Effector CD8-positive, alpha-beta T cell (primary cell): ENCODE data around the gene ZDHHC22.

Experiments
- DNase-seq: peaks from one replicate; lab custom pipeline; 2025; lab: John Stamatoyannopoulos, UW

ZDHHC22 gene

DNA sequence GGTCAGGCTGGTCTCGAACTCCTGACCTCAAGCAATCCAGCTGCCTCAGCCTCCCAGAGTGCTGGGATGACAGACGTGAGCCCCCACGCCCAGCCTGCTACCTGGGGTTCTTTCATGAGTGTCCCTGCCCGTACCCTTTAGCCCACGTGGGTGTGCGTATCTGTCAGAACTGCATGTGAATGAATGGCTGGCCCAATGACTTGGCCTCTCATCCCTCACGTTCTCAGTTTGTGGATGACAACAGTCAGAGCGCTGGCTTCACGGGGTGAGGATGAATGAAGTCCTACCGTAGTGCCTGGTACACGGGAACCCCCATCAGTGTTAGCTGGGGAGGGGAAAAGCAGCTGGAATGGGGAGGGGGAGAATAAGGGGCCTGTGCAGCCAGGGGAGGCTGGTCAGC, 16.1 kb upstream of the ZDHHC22 start:
- no peak for DNase-seq

- DNase-seq: no peak
These were observed 13.5 kb upstream of the ZDHHC22 start for GRCh38 chr14:77155083-77155482.

DNA sequence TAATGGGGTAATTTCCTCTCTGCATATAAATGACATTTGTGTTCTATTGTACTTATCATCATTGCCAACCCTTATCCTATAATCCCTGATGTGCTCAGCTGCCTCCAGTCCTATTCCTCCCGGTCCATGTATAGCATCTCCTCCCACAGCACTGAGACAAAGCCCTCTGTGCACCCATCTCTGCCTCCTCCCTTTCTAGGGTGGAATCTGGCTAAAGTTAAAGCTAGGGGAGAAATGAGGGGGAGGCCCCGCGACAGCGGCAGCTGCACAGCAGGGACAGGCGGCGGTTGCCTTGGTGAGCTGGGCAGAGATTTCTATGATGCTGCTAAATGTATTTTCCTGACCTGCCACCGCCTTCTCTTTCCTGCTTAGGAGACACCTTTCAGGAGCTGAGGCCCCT, 12.8 kb upstream of the ZDHHC22 start:
- DNase-seq: no peak

DNA sequence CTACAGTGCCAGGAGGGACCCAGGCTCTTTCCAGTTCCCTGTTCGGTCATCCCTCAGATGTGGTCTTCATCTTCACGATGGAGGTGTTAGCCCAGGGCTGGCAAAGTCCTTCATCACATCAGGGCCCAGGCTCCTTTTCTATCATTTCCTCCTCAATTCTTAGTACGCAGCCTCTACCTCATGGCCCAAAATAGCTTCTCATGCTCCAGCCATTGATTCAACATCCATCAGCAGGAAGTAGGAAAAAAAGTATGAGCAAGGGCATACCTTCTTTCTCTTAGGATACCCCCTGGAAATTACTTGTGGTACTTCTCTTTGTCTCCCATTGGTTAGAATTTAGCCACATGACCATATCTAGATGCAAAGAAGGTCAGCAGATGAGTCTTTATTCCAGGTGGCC, 12.2 kb upstream of the ZDHHC22 start:
- DNase-seq: no peak

- DNase-seq: no peak
These were observed 10.5 kb upstream of the ZDHHC22 start for GRCh38 chr14:77151918-77152588.

DNA sequence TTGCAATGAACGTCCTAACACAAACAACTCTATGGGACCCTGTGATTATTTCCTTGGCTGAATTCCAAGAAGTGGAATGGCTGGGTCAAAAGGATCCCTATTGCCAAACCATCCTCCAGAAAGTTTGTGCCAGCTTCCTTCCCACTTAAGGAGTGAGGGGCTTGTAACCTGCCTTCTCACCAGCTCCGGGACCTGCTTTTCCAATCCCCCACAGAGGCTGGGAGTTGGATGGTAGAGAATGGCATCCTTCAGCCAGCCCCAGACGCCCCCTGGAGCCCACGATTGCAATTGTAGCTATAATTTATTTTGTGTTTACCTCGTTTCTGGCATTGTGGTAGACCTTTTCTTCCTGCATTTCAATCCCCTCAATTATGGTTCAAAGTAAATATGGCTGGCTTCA, 9.7 kb upstream of the ZDHHC22 start:
- no peak for DNase-seq

DNA sequence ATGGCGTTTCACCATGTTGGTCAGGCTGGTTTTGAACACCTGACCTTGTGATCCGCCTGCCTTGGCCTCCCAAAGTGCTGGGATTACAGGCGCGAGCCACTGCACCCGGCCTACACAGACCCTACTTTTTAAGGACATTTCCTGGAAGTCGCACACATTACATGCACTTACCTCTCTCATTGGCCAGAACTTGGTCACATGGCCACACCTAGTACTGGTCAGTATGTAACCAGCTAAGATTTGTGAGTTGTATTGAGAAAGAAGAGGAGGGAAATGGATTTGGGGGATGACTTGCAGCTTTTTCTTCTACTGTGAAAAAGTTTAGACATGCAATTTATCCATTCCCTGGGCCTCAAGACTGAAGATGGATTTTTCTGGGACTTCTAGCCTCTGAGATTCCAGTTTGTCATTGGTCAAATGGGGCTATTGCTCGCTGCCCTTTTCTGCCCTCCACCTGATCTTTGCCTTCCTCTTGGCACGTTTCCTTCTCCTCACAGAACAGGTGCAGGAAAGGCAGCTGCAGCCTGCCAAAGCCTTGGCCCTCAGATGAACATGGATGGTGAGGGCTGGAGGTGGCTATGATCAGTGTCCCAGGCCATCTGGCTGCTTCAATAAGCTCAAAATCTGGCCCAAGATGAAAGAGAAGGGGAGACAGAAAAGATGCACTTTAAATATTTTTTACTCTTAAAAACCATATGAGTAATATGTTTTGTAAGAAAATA, 7.1 kb upstream of the ZDHHC22 start:
- no peak for DNase-seq

DNA sequence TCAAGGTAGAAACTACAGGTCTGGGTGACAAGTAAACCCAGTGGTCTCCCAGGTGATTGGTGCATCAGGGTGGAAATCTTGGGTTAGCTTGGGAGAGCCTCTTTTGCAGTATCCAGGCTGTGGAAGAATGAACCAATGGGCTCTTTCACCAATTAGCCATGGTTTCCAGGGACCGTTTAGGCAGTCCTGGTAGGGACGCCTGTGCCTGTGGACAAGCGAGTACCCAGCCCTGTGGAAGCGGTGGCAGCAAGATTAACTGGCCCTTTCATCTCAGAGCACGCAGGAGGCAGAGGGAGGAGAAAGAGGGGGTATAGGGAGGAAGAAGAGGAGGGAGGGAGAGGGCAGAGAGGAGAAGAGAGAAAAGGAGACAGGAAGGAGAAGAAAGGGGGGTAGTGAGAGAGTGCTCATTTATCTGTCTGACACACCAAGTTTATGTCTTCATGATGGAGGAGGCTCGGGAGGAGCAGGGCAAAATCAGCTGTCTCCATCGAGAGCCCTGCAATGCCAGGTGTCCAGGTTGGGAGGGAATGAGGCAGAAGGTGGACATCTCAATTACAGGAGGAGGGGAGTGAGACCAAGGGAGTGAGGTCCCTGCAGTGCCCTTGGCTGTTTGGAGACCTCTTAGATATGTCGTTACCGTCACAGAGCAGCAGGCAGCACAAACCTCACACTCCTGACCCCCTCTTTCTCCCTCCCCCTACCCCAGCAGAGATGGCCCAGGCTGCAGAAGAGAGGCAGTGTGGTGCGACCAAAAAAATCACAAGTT, 4.6 kb upstream of the ZDHHC22 start:
- DNase-seq: no peak

- DNase-seq: no peak
These were observed 3.0 kb upstream of the ZDHHC22 start for GRCh38 chr14:77144412-77145115.

- no peak for DNase-seq
These were observed 1.5 kb upstream of the ZDHHC22 start for GRCh38 chr14:77143071-77143470.

- DNase-seq: no peak
These were observed 612 bp upstream of the ZDHHC22 start for GRCh38 chr14:77142005-77142800.

DNA sequence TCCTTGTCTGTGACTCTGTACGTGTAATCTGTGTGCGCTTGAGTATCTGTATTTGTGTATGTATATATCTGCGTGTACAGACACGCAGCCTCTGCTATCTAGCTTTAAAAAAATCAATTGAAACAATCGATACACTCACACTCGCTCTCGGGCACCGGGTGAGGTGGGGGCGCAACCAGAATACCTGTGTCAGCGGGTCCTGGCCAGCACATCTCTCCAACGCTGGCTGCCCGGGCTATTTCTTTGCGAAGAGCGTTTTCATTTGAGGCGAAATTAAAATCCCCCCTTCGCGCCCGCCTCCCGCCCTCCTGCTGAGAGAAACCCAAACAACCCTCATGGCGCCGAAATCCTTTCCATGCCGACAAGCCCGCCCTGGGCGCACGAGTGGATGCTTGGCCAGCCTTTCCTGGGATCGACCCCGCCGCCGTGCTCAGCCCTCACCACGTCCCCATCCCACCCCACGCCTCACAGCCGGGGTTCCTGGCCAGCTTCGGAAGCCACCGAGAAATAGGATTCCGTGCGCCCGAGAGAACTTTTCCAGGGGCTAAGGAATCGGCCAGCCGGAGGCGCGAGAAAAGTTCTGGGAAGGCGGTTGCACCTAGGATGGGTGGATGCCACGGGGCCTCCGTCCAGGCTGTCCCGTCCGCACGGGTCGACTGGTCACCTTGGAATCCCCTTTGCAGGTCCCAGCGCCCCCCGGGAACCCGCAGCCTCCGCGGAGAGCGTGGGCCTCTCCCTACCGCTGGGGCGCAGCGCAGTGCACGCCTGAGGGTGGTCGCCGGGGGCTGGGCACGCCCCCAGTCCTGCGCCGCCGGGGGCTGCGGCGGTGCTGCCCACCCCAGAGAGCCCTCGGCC, 1.0 kb downstream of the ZDHHC22 start:
- DNase-seq: no peak

DNA sequence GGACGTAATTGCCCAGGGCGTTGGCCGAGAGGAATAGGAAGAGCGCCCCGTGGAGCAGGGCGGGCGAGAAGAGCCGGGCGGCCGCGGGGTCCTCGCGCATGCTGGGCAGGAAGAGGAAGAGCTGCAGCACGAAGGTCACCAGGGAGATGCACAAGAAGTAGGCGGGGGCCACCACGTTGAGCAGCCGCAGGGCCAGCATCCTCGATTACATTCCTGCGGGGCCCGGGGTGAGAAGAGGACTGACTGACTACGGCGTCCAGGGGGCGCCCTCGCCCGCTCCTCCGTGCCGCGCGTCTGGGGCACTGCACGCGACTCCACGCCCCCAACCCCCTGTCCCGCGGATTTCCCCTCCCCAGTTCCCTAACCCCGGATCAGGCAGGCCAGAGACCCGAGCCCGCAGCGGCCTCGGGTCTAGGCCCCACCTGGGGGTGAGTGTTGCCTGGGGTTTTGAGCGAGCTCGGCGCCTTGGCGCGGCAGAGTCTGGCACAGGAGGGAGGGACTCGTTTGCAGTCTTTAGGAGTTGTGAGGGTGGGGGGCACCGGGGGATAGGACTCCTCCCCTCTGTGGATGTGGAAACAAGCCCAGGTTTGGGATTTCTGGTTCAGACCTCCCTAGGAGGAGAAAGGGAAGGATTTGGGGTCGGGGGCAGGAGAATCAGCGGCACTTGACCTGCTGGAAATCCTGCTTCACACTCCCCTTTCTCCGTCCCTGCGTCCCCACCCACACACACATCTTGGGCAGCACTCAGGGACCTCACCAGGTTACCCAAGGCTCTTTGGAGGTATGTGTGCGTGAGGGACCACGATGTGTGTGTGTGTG, 1.8 kb downstream of the ZDHHC22 start:
- DNase-seq: no peak

DNA sequence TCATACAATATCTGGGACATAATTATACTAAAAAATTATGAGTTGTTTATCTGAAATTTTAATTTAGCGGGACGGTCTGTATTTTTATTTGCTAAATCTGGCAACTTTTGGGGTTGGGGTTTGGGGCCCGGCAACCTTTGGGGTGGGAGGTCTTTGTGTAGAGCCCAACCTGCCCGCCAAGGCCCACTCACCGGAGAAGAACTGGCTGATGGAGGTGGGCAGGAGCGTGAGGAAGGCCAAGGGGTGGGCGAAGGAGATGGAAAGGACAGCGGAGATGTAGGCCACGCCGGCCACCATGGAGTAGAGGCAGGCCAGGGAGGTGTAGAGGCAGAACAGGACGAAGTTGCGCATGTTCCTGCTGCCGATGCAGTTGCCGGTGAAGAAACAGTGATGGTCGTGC, 2.6 kb downstream of the ZDHHC22 start:
- DNase-seq: no peak

- no peak for DNase-seq
These were observed 7.8 kb downstream of the ZDHHC22 start for GRCh38 chr14:77133720-77134338.

- DNase-seq: no peak
These were observed 9.6 kb downstream of the ZDHHC22 start for GRCh38 chr14:77131871-77132486.

- no peak for DNase-seq
These were observed 10.4 kb downstream of the ZDHHC22 start for GRCh38 chr14:77131206-77131605.

GRCh38 chr14:77130386-77130785, 11.2 kb downstream of the ZDHHC22 start:
- no peak for DNase-seq

DNA sequence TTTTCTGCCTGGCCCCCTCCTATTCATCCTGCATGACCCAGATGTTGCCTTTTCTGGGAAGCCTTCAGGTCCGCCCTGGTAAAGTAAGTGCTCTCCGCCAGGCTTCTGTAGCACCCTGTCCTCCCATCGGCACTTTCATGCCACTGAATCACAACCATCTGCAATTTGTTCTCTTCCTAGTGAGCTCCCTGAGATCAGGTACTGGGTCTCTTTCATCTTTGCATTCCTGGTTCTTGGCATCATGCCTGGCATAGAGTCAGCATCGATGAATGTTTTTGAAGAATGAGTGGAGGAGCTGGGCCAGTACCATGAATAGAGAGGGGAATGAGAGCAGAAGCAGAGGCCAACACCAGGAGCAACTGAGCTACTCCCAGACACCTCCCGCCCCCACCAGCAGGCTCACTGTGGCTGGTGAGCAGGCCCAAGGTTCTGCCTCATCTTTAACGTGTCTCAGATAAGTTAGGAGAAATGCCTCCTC, 13.1 kb downstream of the ZDHHC22 start:
- DNase-seq: no peak
